Mucosa of descending colon (tissue), 3 donors: Measurements from ENCODE around the gene OMD. TPM values are rescaled to one million over a fixed set of nuclear protein-coding genes. Genes with fewer than 3 reads are reported as not detected.

Source experiments
- ATAC-seq: fragments of 200-7000 bp; cut with Tn5 transposase; one replicate; pipeline ENCODE4 v1.9.1; 2020; ENCODE audit warnings: mild to moderate bottlenecking, moderate library complexity
- DNase-seq, 3 donors: peaks; one replicate each; pipeline ENCODE4 v3.0.0-alpha.2; 2020
- H3K36me3 ChIP-seq: fragments of 200-600 bp; one replicate; pipeline ENCODE4 v1.8.0; 2021; ENCODE audit warnings: low read depth, mild to moderate bottlenecking
- H3K4me1 ChIP-seq: fragments of 200-600 bp; one replicate; pipeline ENCODE4 v1.8.0; 2021; ENCODE audit warnings: low read depth, mild to moderate bottlenecking
- H3K4me3 ChIP-seq: fragments of 200-600 bp; one replicate; pipeline ENCODE4 v1.8.0; 2021; ENCODE audit warnings: mild to moderate bottlenecking
- H3K9me3 ChIP-seq: fragments of 200-600 bp; one replicate; pipeline ENCODE4 v1.8.0; 2021; ENCODE audit warnings: mild to moderate bottlenecking
- CTCF ChIP-seq: fragments of 200-600 bp; IDR thresholded peaks from one replicate; pipeline ENCODE4 v1.8.0; 2022; ENCODE audit warnings: antibody characterized with exemption, mild to moderate bottlenecking
- intact Hi-C, 2 donors: fragments of 100-400 bp; cut with DNase I in 1 of 2; cut with micrococcal nuclease in 1 of 2; formaldehyde crosslinking; loops; one replicate each; pipeline versions ENCODE4 v1.11.0 to v1.11.1; 2022; cut with DNase I, micrococcal nuclease
- total RNA-seq, 3 donors: library from RNA; stranded (reverse); fragmentation: NEBNext Ultra II Directional in 2 of 3; extraction: Animal tissue kit (Norgen Biotek cat#: 25700) in 2 of 3; gene quantifications; one replicate each; pipeline versions ENCODE4 v1.2.1 to v1.2.4, GENCODE V29; 2021 to 2023
- donor health status: DM: no; HTN: no; CAD: no; lungs with moderate emphysema.
- donor health status: DM: no; HTN: no; CAD: no.
- donor health status: DM: no; HTN: yes; CAD: no.

OMD gene
- total RNA-seq, 3 donors from 2014 or later = 0.87 to 5.1 (median 1.8) TPM

GRCh38 chr9:92457576-92457975 lies 33.3 kb upstream of the OMD start:
- ATAC-seq = no peak
- H3K4me3 ChIP-seq = no peak overlapping the region
- DNase-seq = no peak
- no peaks in the 10 kb centered on the region for H3K9me3 ChIP-seq
- H3K36me3 ChIP-seq = no peaks in the 10 kb centered on the region
- H3K4me1 ChIP-seq = no peaks in the 10 kb centered on the region
- TF ChIP-seq CTCF = no peak
- intact Hi-C loops = no loop called here

- no peaks in the 10 kb centered on the region for H3K9me3 ChIP-seq
- no peak for TF ChIP-seq CTCF
- DNase-seq (no peak), ATAC-seq (peak; percentile 29)
- intact Hi-C loops = no loop called here
- H3K4me1 ChIP-seq = no peaks in the 10 kb centered on the region
- H3K36me3 ChIP-seq = no peaks in the 10 kb centered on the region
- H3K4me3 ChIP-seq = no peak overlapping the region
Measured at GRCh38 chr9:92455217-92455616, 30.9 kb upstream of the OMD start.

- no peak for TF ChIP-seq CTCF
Measured at GRCh38 chr9:92446536-92446935, 22.3 kb upstream of the OMD start.

GRCh38 chr9:92444841-92445240 lies 20.6 kb upstream of the OMD start:
- intact Hi-C loops = no loop called here
- Histone ChIP-seq H3K4me3 (no peak overlapping the region), H3K9me3 (no peaks in the 10 kb centered on the region), H3K36me3 (no peaks in the 10 kb centered on the region), H3K4me1 (no peaks in the 10 kb centered on the region)
- no peak for ATAC-seq
- DNase-seq = no peak
- TF ChIP-seq CTCF = no peak

More at GRCh38 chr9:92446536-92446935, 22.3 kb upstream of the OMD start:
- intact Hi-C loops = no loop called here
- Histone ChIP-seq H3K36me3 (no peaks in the 10 kb centered on the region), H3K4me3 (no peak overlapping the region), H3K9me3 (no peaks in the 10 kb centered on the region), H3K4me1 (no peaks in the 10 kb centered on the region)
- ATAC-seq (no peak), DNase-seq (no peak)

- ATAC-seq = no peak
- TF ChIP-seq CTCF = no peak
- intact Hi-C loops = no loop called here
Measured at GRCh38 chr9:92440751-92441046, 16.4 kb upstream of the OMD start.

GRCh38 chr9:92439921-92440750 lies 15.9 kb upstream of the OMD start:
- H3K4me1 ChIP-seq = no peaks in the 10 kb centered on the region
- TF ChIP-seq CTCF = no peak
- no peaks in the 10 kb centered on the region for H3K36me3 ChIP-seq
- no peak for ATAC-seq
- no peak overlapping the region for H3K4me3 ChIP-seq
- no peaks in the 10 kb centered on the region for H3K9me3 ChIP-seq
- intact Hi-C loops = no loop called here
- no peak for DNase-seq

More at GRCh38 chr9:92440751-92441046, 16.4 kb upstream of the OMD start:
- Histone ChIP-seq H3K4me3 (no peak overlapping the region), H3K9me3 (no peaks in the 10 kb centered on the region), H3K36me3 (no peaks in the 10 kb centered on the region), H3K4me1 (no peaks in the 10 kb centered on the region)
- DNase-seq = no peak
